Liver (tissue), 9 donors: ENCODE measurements around the gene CEP135. TPM values are rescaled to one million over a fixed set of nuclear protein-coding genes. Genes with fewer than 3 reads are reported as not detected.

Experiments used
- DNase-seq: peaks from one replicate; pipeline ENCODE4 v3.0.0-alpha.2; 2017; ENCODE audit warnings: low spot score
- H3K27ac ChIP-seq, 2 donors: one replicate each; pipeline ENCODE4 v1.7.0; 2013; ENCODE audit warnings: inconsistent platforms in 2 of 2, low read length in 2 of 2, control low read depth in 1 of 2, low read depth in 1 of 2, mild to moderate bottlenecking in 1 of 2
- H3K27me3 ChIP-seq, 4 donors: one replicate each; pipeline versions ENCODE4 v1.6.1 to v1.7.0; 2013; ENCODE audit warnings: low read length in 3 of 4, inconsistent platforms in 1 of 4, mild to moderate bottlenecking in 1 of 4, moderate library complexity in 1 of 4; ENCODE audit not compliant: control insufficient read depth in 4 of 4, insufficient read depth in 4 of 4
- H3K36me3 ChIP-seq, 4 donors: one replicate each; pipeline versions ENCODE4 v1.6.1 to v1.7.0; 2013; ENCODE audit warnings: low read length in 3 of 4, mild to moderate bottlenecking in 3 of 4, low read depth in 1 of 4, moderate library complexity in 1 of 4; ENCODE audit not compliant: control insufficient read depth in 4 of 4, insufficient read depth in 3 of 4
- H3K4me1 ChIP-seq, 4 donors: one replicate each; pipeline versions ENCODE4 v1.6.1 to v1.7.0; 2013; ENCODE audit warnings: low read length in 3 of 4, mild to moderate bottlenecking in 3 of 4, moderate library complexity in 1 of 4; ENCODE audit not compliant: control insufficient read depth in 4 of 4, insufficient read depth in 4 of 4
- H3K4me3 ChIP-seq, 3 donors: one replicate each; pipeline versions ENCODE4 v1.6.1 to v1.7.0; 2013; ENCODE audit warnings: low read length in 3 of 3, control low read depth in 1 of 3, low read depth in 1 of 3, mild to moderate bottlenecking in 1 of 3
- H3K9ac ChIP-seq, 2 donors: one replicate each; pipeline ENCODE4 v1.7.0; 2013; ENCODE audit warnings: low read length in 2 of 2, mild to moderate bottlenecking in 2 of 2, moderate library complexity in 2 of 2, control low read depth in 1 of 2, low read depth in 1 of 2
- H3K9me3 ChIP-seq, 4 donors: one replicate each; pipeline versions ENCODE4 v1.6.1 to v1.7.0; 2013; ENCODE audit warnings: low read length in 3 of 4; ENCODE audit not compliant: control insufficient read depth in 4 of 4
- EGR1 ChIP-seq, 2 donors: IDR thresholded peaks; 2 replicates each; pipeline ENCODE4 v1.6.1; 2016 to 2018; ENCODE audit warnings: antibody characterized with exemption in 2 of 2, low read depth in 2 of 2
- FOXA1 ChIP-seq: IDR thresholded peaks from 2 replicates; pipeline ENCODE4 v1.6.1; 2016; ENCODE audit warnings: antibody characterized with exemption
- FOXA2 ChIP-seq: IDR thresholded peaks from 2 replicates; pipeline ENCODE4 v1.6.1; 2016; ENCODE audit warnings: antibody characterized with exemption
- GABPA ChIP-seq, 2 donors: IDR thresholded peaks in 1 of 2; conservative IDR thresholded peaks in 1 of 2; 2 replicates each; pipeline ENCODE4 v1.6.1; 2016; ENCODE audit warnings: antibody characterized with exemption in 2 of 2, mild to moderate bottlenecking in 1 of 2, moderate library complexity in 1 of 2
- HNF4A ChIP-seq, 2 donors: conservative IDR thresholded peaks; 2 replicates each; pipeline ENCODE4 v1.6.1; 2016; ENCODE audit warnings: antibody characterized with exemption in 2 of 2, mild to moderate bottlenecking in 2 of 2
- HNF4G ChIP-seq: IDR thresholded peaks from 2 replicates; pipeline ENCODE4 v1.6.1; 2016; ENCODE audit warnings: antibody characterized with exemption
- JUND ChIP-seq, 2 donors: IDR thresholded peaks; 2 replicates each; pipeline ENCODE4 v1.6.1; 2016; ENCODE audit warnings: antibody characterized with exemption in 2 of 2
- NR2F2 ChIP-seq: IDR thresholded peaks from 2 replicates; pipeline ENCODE4 v1.6.1; 2016; ENCODE audit warnings: antibody characterized with exemption
- RXRA ChIP-seq, 2 donors: IDR thresholded peaks; 2 replicates each; pipeline ENCODE4 v1.6.1; 2017 to 2018; ENCODE audit warnings: antibody characterized with exemption in 2 of 2, mild to moderate bottlenecking in 1 of 2
- SP1 ChIP-seq: IDR thresholded peaks from 2 replicates; pipeline ENCODE4 v1.6.1; 2018; ENCODE audit warnings: antibody characterized with exemption, mild to moderate bottlenecking
- TAF1 ChIP-seq: conservative IDR thresholded peaks from 2 replicates; pipeline ENCODE4 v1.6.1; 2016; ENCODE audit warnings: antibody characterized with exemption, mild to moderate bottlenecking
- YY1 ChIP-seq: IDR thresholded peaks from 2 replicates; pipeline ENCODE4 v1.6.1; 2016; ENCODE audit warnings: antibody characterized with exemption, mild to moderate bottlenecking
- WGBS: extraction: QIAGEN DNeasy Blood & Tissue Kit; methylation state at CpG from one replicate; pipeline ENCODE4 v1.1.7; 2013; 5-methylcytosine and 5-hydroxymethylcytosine counted together
- polyA plus RNA-seq, 2 donors: library from polyadenylated mRNA; stranded (reverse) in 1 of 2; unstranded in 1 of 2; fragments of 200-250 nt in 1 of 2; fragments of >200 nt in 1 of 2; fragmentation: Nextera tagmentation in 1 of 2; extraction: Ambion mirVana in 1 of 2; gene quantifications; one replicate each; pipeline versions ENCODE4 v1.2.1 to v1.2.3, GENCODE V29; 2013 to 2015
- total RNA-seq, 2 donors: library from RNA; depleted of rRNA; stranded (reverse); fragments of >200 nt; gene quantifications; one replicate each; pipeline ENCODE4 v1.2.3, GENCODE V29; 2014
- TF ChIP-seq, protein P1 (sequence below): IDR thresholded peaks from 2 replicates; pipeline ENCODE4 v1.6.1; 2016; ENCODE audit warnings: antibody characterized with exemption, mild to moderate bottlenecking
- TF ChIP-seq, protein P2 (sequence below): IDR thresholded peaks from 2 replicates; pipeline ENCODE4 v1.6.1; 2016; ENCODE audit warnings: antibody characterized with exemption
- donor health status: healthy.
- donor health status: healthy.
- donor health status: healthy.
- donor health status: healthy.
- donor health status: healthy.

Gene CEP135
- total and polyA plus RNA-seq, 4 donors: 0.47 to 9.8 (median 1.9) TPM

DNA sequence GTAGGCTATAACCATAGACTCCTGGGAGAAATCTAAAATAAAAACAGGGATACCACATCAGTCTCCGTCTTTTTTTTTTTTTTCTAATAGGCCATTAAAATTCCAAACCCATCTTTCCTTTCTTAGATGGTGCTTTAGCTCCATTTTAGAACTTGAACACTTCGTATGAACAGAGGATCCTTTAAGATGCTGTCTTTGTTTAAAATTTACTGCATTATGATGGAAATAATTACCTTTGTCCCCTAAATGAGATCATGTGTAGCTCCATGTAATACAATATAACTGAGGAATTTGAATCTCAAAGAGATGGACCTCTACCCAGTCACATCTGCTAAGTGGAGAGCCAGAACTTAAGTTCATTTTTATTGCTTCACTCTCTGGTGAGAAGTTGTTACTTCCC is 47.9 kb downstream of the CEP135 start (continued):
- TF ChIP-seq RXRA (IDR thresholded peaks at IDR 0.05) (no peak), TAF1 (no peak), SP1 (no peak), HNF4G (no peak)

DNA sequence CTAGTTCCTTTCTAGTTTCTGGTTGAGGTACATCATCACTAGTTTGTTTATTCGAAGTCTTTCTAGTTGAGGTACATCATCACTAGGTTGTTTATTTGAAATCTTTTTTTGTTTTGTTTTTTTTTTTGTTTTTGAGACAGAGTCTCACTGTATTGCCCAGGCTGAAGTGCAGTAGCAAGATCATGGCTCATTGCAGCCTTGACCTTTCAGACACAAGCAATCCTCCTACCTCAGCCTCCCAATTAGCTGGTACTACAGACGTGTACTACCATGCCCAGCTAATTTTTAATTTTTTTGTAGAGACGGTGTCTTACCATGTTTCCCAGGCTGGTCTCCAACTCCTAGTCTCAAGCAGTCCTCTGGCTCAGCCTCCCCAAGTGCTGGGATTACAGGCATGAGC is 54.9 kb downstream of the CEP135 start:
- H3K9ac ChIP-seq: no peak overlapping the region
- H3K36me3 ChIP-seq: peaks cover 0 to 3% (median 3%) of the 10 kb centered on the region in 4 donors
- no peaks in the 10 kb centered on the region for H3K27me3 ChIP-seq
- no peak for DNase-seq
- no peaks in the 10 kb centered on the region for H3K4me1 ChIP-seq
- 99% methylated on average over 3 of the region's 3 CpGs for WGBS
- no peak overlapping the region for H3K27ac ChIP-seq
- no peak overlapping the region for H3K4me3 ChIP-seq
- no peaks in the 10 kb centered on the region for H3K9me3 ChIP-seq
- TF ChIP-seq, protein P1, sequence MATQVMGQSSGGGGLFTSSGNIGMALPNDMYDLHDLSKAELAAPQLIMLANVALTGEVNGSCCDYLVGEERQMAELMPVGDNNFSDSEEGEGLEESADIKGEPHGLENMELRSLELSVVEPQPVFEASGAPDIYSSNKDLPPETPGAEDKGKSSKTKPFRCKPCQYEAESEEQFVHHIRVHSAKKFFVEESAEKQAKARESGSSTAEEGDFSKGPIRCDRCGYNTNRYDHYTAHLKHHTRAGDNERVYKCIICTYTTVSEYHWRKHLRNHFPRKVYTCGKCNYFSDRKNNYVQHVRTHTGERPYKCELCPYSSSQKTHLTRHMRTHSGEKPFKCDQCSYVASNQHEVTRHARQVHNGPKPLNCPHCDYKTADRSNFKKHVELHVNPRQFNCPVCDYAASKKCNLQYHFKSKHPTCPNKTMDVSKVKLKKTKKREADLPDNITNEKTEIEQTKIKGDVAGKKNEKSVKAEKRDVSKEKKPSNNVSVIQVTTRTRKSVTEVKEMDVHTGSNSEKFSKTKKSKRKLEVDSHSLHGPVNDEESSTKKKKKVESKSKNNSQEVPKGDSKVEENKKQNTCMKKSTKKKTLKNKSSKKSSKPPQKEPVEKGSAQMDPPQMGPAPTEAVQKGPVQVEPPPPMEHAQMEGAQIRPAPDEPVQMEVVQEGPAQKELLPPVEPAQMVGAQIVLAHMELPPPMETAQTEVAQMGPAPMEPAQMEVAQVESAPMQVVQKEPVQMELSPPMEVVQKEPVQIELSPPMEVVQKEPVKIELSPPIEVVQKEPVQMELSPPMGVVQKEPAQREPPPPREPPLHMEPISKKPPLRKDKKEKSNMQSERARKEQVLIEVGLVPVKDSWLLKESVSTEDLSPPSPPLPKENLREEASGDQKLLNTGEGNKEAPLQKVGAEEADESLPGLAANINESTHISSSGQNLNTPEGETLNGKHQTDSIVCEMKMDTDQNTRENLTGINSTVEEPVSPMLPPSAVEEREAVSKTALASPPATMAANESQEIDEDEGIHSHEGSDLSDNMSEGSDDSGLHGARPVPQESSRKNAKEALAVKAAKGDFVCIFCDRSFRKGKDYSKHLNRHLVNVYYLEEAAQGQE: no peak
- no peak for TF ChIP-seq FOXA1
- no peak for TF ChIP-seq NR2F2
- TF ChIP-seq HNF4A (conservative IDR thresholded peaks at IDR 0.05): no peak

DNA sequence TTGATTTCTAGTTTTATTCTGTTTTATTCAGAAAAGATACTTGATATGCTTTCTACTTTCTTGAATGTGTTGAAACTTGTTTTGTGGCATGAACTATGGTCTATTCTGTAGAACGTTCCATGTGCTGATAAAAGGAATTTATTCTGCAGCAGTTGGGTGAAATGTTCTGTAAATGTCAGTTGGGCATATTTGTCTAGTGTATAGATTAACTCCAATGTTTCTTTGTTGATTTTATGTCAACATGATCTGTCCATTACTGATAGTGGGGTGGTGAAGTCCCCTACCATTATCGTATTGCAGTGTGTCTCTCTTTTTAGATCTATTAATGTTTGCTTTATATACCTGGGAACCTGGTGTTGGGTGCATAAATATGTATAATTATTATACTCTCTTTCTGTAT is 55.5 kb downstream of the CEP135 start:
- no peaks in the 10 kb centered on the region for H3K27me3 ChIP-seq
- no peak for TF ChIP-seq GABPA (IDR thresholded peaks at IDR 0.05 in 1 of 2, conservative IDR thresholded peaks at IDR 0.05 in 1 of 2)
- no peak for TF ChIP-seq JUND (IDR thresholded peaks at IDR 0.05)
- no peak overlapping the region for H3K4me3 ChIP-seq
- DNase-seq: no peak
- no peak overlapping the region for H3K27ac ChIP-seq
- peaks cover 0 to 3% (median 3%) of the 10 kb centered on the region in 4 donors for H3K36me3 ChIP-seq
- WGBS: 65% methylated on average over 2 of the region's 2 CpGs
- H3K4me1 ChIP-seq: no peaks in the 10 kb centered on the region
- no peak overlapping the region for H3K9ac ChIP-seq
- H3K9me3 ChIP-seq: no peaks in the 10 kb centered on the region

DNA sequence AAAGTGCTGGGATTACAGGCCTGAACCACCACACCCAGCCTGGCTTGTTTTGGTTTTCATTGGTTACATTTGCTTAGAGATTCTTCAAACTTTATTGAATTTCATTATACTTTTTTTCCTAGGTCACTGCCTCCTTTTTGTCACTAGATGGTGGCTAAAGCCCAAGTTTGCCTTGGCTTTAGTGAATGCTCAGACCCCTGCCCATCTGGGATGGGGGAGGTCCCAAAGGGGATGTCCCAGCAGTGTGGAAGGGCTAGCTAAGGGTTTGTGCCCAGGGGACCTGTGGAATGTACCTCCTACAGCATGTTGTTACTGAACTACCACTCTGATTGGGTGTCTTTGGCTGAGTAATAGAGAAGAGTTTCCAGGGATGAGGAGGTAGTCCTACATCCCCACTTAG is 58.4 kb downstream of the CEP135 start:
- peaks cover 0 to 2% (median 0%) of the 10 kb centered on the region in 4 donors for H3K36me3 ChIP-seq

More for the DNA sequence above, 58.4 kb downstream of the CEP135 start:
- H3K4me3 ChIP-seq: no peak overlapping the region
- no peaks in the 10 kb centered on the region for H3K4me1 ChIP-seq
- H3K9ac ChIP-seq: no peak overlapping the region
- no peaks in the 10 kb centered on the region for H3K9me3 ChIP-seq
- no peaks in the 10 kb centered on the region for H3K27me3 ChIP-seq
- no peak for TF ChIP-seq NR2F2
- no peak for TF ChIP-seq EGR1 (IDR thresholded peaks at IDR 0.05; ENCODE audit: low read depth in 2 of 2)
- TF ChIP-seq FOXA1: no peak
- TF ChIP-seq HNF4G: no peak
- TF ChIP-seq, protein P1: no peak
- TF ChIP-seq FOXA2: no peak
- no peak for TF ChIP-seq JUND (IDR thresholded peaks at IDR 0.05)
- TF ChIP-seq YY1: no peak
- TF ChIP-seq, protein P2, sequence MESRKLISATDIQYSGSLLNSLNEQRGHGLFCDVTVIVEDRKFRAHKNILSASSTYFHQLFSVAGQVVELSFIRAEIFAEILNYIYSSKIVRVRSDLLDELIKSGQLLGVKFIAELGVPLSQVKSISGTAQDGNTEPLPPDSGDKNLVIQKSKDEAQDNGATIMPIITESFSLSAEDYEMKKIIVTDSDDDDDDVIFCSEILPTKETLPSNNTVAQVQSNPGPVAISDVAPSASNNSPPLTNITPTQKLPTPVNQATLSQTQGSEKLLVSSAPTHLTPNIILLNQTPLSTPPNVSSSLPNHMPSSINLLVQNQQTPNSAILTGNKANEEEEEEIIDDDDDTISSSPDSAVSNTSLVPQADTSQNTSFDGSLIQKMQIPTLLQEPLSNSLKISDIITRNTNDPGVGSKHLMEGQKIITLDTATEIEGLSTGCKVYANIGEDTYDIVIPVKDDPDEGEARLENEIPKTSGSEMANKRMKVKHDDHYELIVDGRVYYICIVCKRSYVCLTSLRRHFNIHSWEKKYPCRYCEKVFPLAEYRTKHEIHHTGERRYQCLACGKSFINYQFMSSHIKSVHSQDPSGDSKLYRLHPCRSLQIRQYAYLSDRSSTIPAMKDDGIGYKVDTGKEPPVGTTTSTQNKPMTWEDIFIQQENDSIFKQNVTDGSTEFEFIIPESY: no peak
- no peak for TF ChIP-seq SP1
- no peak for DNase-seq
- H3K27ac ChIP-seq: no peak overlapping the region
